HG03196 (cell line): ENCODE results near the gene KCNJ15.

Experiments
- ATAC-seq: cut with Tn5 transposase; IDR thresholded peaks from one replicate; pipeline ENCODE4 v1.9.1; 2021; ENCODE audit not compliant: unreplicated experiment

The KCNJ15 gene

DNA sequence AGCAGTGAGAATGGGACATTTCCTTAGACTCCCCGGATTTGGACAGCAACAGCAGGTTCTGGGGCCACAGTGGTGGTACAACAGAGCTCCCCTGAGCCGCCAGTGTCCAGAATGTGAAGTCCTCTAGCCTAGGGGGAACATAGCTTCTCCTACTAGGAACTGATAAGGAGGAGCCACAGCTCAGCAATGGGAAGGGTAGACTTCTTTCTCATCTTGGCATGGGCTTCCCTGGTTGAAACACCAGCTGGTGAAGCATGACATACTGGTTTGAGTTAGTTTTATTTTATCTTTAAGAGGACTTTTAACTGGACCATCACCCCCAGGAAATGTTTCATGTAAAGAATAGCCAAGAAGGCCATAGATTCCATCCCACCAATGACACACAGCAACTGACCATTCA lies 68.4 kb downstream of the KCNJ15 start:
- no peak for ATAC-seq

DNA sequence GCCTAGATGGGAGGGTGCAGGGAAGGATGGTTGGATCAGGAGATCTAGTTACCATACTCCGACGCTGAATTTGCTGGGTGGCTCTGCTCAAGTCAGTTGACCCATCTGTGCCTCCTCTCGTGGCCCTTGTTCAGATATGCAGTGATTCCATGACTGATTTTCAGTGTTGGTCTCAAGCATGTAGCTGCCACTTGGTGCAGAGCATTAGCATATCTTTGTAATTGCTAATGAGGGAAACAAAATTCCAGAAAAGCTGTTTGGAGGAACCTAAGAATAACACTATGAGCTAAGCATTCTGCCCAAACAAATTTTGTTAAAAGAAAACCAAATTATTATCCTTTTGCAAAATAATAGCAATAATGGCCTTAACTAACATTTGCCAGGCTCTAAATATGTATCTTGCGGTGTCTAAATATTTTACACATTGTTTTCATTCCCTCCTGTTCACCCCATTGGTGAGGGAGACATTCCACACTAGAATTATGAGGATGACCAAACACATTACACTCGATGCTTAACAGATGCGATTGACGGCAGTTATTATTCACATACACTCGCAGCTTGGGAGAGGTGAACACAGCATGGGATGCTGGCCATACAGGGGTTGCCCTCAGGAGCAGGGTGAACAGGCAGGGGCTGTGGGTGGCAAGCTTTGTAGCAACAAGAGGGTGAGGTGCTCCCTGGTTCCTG lies 69.1 kb downstream of the KCNJ15 start:
- no peak for ATAC-seq

- ATAC-seq: no peak
These were observed 69.6 kb downstream of the KCNJ15 start for GRCh38 chr21:38326429-38326828.

- ATAC-seq: no peak
These were observed 70.1 kb downstream of the KCNJ15 start for GRCh38 chr21:38326899-38327298.

GRCh38 chr21:38327984-38328383 lies 71.2 kb downstream of the KCNJ15 start:
- ATAC-seq: no peak

DNA sequence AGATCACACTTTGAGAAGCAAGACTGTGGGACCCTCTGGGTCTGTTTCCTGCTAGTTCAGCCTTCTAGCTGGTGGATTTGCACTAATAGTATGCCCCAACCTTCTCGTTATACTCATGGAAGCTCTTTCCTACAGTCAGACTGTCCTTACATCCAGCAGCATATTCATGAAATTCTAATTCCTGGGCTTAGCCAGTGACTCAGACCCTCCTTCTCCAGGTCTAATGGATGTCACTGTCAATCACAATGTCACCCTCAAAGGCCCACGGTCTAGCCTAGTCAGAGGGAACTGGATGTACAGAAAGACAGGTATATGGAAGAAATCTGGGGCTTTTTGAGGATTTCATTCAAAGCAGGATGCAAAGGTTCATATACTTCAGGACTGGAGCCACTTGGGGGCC lies 72.4 kb downstream of the KCNJ15 start:
- ATAC-seq: no peak

GRCh38 chr21:38330666-38331065 lies 73.9 kb downstream of the KCNJ15 start:
- no peak for ATAC-seq

DNA sequence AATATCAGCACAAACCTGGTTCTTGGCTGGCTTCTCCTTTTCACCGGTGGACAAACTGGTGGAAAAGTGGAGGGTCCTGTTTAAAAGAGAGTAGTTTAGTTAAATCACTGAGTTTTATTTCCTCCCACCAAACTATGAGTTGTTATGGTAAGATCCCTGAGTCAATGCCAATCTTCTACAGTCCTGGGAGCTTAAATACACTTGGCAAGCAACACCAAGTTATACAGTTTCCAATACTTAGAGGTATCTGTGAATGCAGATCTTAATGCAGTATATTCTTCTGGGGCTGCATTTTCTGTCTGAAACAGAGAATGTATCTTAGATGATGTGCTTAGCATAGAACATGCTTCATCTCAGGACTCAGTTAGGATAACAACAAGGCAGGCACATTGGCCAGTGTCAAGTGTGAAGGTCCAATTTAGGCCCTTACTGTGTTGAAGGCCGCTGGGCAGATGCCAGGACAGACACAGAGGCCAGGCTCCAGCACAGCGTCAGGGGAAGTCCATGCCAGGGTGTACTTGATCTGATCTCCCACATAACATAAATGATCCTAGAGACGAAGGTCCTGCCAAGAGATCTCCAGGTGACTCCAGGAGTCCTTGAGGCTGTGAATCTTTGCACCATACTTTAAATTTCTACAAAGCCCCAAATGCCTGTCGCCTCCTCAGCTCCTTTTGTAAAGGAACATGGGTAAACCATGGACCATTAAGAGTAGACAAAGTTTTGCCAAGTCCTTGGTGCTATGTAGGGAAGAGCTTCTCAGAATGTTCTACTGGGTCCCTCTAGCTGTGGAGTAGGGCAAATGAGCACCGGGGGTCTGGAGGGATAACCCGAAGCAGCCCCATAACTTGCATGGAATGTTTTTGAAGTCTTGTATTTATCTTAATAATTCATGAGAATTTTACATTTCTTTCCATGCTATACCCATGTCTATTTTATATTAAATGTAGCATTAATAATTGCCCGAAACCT lies 76.8 kb downstream of the KCNJ15 start:
- no peak for ATAC-seq

- ATAC-seq: no peak
These were observed 78.1 kb downstream of the KCNJ15 start for GRCh38 chr21:38334866-38335265.

DNA sequence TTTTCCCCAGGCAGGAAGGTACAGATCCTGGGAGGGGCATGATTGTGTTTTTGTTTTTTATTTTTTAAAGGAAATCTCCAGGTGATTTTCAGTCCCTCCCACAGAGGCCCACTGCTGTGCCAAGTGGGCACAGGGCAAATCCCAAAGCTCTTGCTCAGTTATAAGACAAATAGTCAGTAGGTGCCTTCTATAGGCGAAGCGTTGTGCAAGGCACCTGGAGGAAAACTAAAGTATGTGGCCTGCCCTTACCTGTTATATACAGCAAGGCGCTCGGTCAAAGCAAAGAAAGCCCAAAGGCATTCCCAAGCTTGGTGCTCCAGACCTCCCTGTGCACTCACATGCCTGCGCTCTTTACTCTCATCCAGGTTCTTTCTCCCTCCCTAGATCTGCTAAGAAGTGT lies 81.0 kb downstream of the KCNJ15 start:
- ATAC-seq: no peak

- ATAC-seq: no peak
These were observed 83.3 kb downstream of the KCNJ15 start for GRCh38 chr21:38340131-38340530.

- ATAC-seq: no peak
These were observed 84.8 kb downstream of the KCNJ15 start for GRCh38 chr21:38341546-38342012.

DNA sequence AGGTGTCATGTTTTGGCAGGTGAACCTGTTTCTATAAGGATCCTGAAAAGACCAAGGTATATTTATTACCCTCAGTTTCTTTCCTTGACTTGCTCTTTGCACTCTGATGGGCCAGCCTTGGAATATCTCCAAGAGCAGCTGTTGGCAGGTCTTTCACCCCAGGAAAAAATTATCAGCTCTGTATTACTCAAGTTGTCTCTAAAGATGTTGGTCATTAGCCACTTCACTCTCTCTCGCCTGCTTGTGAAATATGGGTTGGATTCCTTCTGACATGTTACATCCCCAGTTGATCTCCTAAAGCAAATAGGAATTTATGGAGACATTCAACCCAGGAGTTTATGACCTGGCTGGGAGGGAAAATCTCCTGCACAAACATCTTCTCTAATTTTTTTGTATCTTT lies 85.9 kb downstream of the KCNJ15 start:
- ATAC-seq: no peak

- ATAC-seq: no peak
These were observed 86.9 kb downstream of the KCNJ15 start for GRCh38 chr21:38343691-38344090.

- no peak for ATAC-seq
These were observed 89.5 kb downstream of the KCNJ15 start for GRCh38 chr21:38346286-38346685.

GRCh38 chr21:38349111-38349746 lies 92.4 kb downstream of the KCNJ15 start:
- no peak for ATAC-seq

- ATAC-seq: no peak
These were observed 93.2 kb downstream of the KCNJ15 start for GRCh38 chr21:38349977-38350376.

DNA sequence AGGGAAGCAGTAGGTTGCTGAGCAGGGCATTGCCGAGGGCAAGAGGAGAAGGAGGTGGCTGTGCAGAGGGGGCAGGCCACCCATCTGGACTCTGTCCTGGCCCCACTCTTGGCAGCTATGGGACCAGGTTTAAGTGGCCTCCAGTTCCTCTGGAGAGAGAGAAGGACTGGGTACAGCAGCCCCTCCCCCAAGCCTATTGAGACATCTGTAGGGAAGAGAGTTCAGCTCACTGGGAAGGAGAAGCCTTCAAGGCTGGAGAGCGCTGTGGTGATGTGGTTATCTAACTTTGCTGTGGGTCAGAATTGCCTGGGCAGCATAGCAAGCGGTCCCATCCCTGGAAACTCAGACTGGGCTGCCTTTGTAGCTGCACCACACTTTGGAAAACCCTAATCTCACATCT lies 93.9 kb downstream of the KCNJ15 start:
- no peak for ATAC-seq

GRCh38 chr21:38351176-38351959 lies 94.6 kb downstream of the KCNJ15 start:
- no peak for ATAC-seq

DNA sequence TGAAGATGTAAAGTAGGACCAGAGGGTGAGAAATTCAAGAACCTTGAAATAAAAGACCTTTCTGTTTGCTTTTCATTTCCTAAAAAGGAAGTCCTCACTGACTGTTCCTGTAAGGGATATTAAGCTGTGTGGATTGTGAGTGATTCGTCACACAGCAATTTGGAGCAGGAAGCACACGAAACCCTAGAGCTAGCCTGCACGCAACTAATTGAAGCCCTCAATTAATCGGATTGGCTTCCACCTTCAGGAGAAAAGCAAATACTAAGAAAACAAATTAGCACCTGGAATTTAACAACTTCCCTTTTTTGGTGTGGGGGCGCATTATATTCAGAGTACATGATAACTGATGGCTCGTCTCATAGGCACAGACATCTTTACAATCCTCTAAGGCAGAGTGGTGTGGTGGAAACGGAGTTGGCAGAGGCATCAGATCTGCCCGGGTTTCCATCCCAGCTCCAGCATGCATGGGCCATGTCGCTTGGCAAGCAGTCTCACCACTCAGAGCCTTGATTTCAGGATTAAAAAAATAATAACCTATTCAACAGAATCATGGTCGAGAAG lies 95.2 kb downstream of the KCNJ15 start:
- ATAC-seq: no peak
